Muscle of leg (tissue), 11 donors: ENCODE data around the gene OR1K1. TPM values are rescaled to one million over a fixed set of nuclear protein-coding genes. Genes with fewer than 3 reads are reported as not detected.
"Not testable (repeated sequence)": the region's sequence is repeated elsewhere in the genome, so short reads cannot be mapped to it uniquely, and the experiment has no call there.

ENCODE experiments used
- DNase-seq: peaks from one replicate; pipeline ENCODE4 v3.0.0; 2013
- H3K27ac ChIP-seq: one replicate; pipeline ENCODE4 v1.5.1; 2013; ENCODE audit warnings: mild to moderate bottlenecking, low read length, control low read depth
- H3K27me3 ChIP-seq: one replicate; pipeline ENCODE4 v1.6.1; 2013; ENCODE audit warnings: low read length; ENCODE audit not compliant: control insufficient read depth, insufficient read depth
- H3K36me3 ChIP-seq: one replicate; pipeline ENCODE4 v1.6.1; 2013; ENCODE audit warnings: low read length; ENCODE audit not compliant: control insufficient read depth, insufficient read depth
- H3K4me1 ChIP-seq: one replicate; pipeline ENCODE4 v1.6.1; 2013; ENCODE audit warnings: low read length; ENCODE audit not compliant: control insufficient read depth, insufficient read depth
- H3K4me3 ChIP-seq: one replicate; pipeline ENCODE4 v1.5.1; 2013; ENCODE audit warnings: low read length, control low read depth
- H3K9me3 ChIP-seq: replicated peaks from 2 replicates; pipeline ENCODE4 v1.6.1; 2013; ENCODE audit warnings: low read depth, low read length; ENCODE audit not compliant: control insufficient read depth
- WGBS: methylation state at CpG from one replicate; pipeline ENCODE4 v1.1.5; 2013; ENCODE audit warnings: missing lambda C conversion rate; ENCODE audit not compliant: insufficient coverage; 5-methylcytosine and 5-hydroxymethylcytosine counted together
- polyA plus RNA-seq, 8 donors: library from polyadenylated mRNA; unstranded; fragments of 120-200 nt; gene quantifications; one replicate each; pipeline versions ENCODE4 v1.2.1 to v1.2.3, GENCODE V29; 2013; ENCODE audit warnings: inconsistent platforms in 1 of 8, low replicate concordance in 1 of 8; ENCODE audit not compliant: insufficient read length in 8 of 8, insufficient read depth in 1 of 8
- total RNA-seq: library from RNA; stranded (reverse); fragments of 120-200 nt; gene quantifications from one replicate; pipeline ENCODE4 v1.2.4, GENCODE V29; 2013

Gene OR1K1
- total and polyA plus RNA-seq, 9 donors: not detected

DNA sequence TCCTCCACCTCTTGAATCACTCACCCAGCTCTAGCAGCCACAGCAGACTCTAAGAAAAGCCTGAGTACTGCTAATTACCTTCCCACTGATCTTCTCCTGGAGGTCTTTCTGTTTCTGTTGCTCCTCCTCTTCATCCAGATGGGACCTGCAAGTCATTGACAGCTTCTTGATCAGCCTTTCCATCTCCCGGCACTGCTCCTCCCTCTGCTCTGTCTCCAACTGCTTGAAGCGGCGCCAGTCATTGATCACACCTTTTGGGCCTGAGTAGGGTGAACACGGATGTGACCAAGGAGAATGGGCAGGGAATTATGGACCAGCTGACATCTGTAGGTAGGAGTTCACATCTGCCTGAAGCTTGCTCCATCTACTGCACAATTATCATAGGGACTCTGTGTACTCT lies 23.0 kb downstream of the OR1K1 start:
- DNase-seq: no peak
- Histone ChIP-seq H3K4me3 (no peak overlapping the region), H3K4me1 (peaks cover 14% of the 10 kb centered on the region), H3K27me3 (no peaks in the 10 kb centered on the region), H3K27ac (no peak overlapping the region), H3K36me3 (peaks cover 39% of the 10 kb centered on the region), H3K9me3 (no peaks in the 10 kb centered on the region)
- WGBS: no CpG with 5 or more reads among the region's 4 CpGs

DNA sequence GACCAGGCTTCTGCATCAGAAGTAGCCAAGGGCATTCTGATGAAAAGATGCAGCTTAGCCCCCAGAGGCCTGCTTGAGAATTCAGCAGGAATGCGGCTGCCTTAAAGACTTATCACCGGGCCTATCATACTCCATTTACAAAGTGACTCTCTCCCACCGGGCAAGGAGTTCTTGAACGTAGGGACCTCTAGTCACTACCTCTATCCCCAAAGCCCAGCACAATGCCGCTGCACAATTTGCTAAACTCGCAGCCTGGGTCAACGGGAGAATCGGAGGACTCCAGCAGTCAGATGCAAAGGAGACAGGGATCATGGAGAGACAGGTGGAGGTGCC lies 27.8 kb downstream of the OR1K1 start:
- Histone ChIP-seq H3K27me3 (no peaks in the 10 kb centered on the region), H3K36me3 (peaks cover 18% of the 10 kb centered on the region), H3K4me3 (peak overlapping the region; percentile 100), H3K27ac (peak overlapping the region; percentile 99), H3K9me3 (no peaks in the 10 kb centered on the region), H3K4me1 (peaks cover 14% of the 10 kb centered on the region)
- no peak for DNase-seq
- WGBS: 0% methylated on average over 2 of the region's 8 CpGs

DNA sequence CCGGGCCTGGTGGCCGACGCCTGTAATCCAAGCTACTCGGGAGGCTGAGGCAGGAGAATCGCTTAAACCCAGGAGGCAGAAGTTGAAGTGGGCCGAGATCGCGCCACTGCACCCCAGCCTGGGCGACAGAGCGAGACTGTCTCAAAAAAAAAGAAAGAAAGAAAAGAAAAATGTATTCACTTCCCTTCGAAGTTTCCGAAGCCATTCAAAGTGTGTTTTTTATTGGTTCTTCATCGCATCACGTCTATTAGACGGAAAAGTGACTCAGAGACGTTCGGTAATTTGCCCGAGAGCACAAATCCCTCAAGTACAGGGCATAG lies 29.0 kb downstream of the OR1K1 start:
- not testable (repeated sequence) for DNase-seq, H3K27me3 ChIP-seq, H3K9me3 ChIP-seq
- Histone ChIP-seq H3K27ac (peak overlapping the region; percentile 99), H3K4me3 (peak overlapping the region; percentile 100), H3K4me1 (peaks cover 14% of the 10 kb centered on the region), H3K36me3 (peaks cover 12% of the 10 kb centered on the region)
- 56% methylated on average over 12 of the region's 18 CpGs for WGBS

DNA sequence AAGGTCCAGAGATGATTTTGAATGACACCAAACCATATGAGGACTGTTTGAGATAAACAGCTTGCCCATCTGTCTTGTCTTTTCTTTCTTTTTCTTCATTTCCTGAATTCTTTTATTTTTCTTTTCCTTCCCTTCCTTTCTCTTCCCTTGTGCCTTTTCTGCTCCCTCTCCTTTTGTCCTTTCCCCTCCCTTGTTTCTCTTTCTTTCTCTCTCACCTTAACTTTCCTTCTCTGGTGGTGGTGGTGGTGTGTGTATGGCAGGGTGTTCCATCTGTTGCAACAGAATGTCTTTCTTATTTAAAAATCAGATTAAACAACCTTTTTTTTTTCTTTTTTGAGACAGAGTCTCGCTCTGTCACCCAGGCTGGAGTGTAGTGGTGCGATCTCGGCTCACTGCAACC lies 32.3 kb downstream of the OR1K1 start:
- no peak overlapping the region for H3K27ac ChIP-seq
- peaks cover 6% of the 10 kb centered on the region for H3K4me1 ChIP-seq
- DNase-seq: no peak
- H3K36me3 ChIP-seq: no peaks in the 10 kb centered on the region
- H3K4me3 ChIP-seq: no peak overlapping the region
- WGBS: no CpG with 5 or more reads among the region's 3 CpGs
- no peaks in the 10 kb centered on the region for H3K9me3 ChIP-seq
- no peaks in the 10 kb centered on the region for H3K27me3 ChIP-seq

DNA sequence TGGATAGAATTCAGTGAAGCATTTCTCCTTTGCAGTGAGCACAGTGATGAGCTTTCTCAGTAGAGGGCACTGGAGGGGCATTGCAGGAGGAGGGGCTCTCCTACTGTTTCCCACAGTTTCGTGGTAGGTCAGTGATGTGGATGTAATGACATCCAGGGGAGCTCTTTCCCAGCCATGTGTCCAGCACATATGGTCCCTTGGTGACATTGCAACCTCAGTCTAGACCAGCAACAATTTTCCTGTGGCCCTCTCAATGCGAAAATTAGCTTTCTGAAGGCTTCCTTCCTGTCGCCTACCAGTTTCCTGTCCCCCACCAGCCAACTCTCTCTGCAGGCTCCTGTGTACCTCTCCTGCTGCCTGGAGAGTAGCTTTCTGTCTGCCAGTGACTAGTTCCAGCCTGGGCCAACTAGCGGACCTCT lies 35.4 kb downstream of the OR1K1 start:
- 46% methylated on average over 2 of the region's 4 CpGs for WGBS

DNA sequence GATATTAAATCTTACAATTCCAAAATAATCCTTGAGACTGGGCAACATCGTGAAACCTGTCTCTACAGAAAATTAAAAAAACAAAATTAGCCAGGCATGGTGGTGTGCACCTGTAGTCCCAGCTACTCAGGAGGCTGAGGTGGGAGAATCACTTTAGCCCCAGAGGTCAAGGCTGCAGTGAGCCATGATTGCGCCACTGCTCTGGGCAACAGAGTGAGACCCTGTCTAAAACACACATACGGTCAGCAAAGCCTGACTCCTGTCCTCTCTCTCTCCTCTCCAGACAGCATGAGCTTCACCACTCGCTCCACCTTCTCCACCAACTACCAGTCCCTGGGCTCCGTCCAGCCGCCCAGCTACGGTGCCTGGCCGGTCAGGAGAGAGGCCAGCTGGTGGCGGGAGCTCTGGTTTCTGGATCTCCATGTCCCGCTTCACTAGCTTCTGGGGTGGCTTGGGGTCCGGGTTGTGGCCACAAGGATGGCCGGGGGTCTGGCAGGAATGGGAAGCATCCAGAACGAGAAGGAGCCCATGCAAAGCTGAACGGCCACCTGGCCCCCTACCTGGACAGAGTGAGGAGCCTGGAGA lies 37.4 kb downstream of the OR1K1 start:
- Histone ChIP-seq H3K4me3 (no peak overlapping the region), H3K9me3 (peaks cover 2% of the 10 kb centered on the region), H3K27ac (no peak overlapping the region), H3K4me1 (no peaks in the 10 kb centered on the region), H3K36me3 (no peaks in the 10 kb centered on the region), H3K27me3 (no peaks in the 10 kb centered on the region)
- DNase-seq: no peak
- WGBS: 94% methylated on average over 9 of the region's 14 CpGs

More for the DNA sequence above, 35.4 kb downstream of the OR1K1 start:
- Histone ChIP-seq H3K4me1 (no peaks in the 10 kb centered on the region), H3K36me3 (no peaks in the 10 kb centered on the region), H3K9me3 (peaks cover 2% of the 10 kb centered on the region), H3K27ac (no peak overlapping the region), H3K4me3 (no peak overlapping the region), H3K27me3 (no peaks in the 10 kb centered on the region)
- no peak for DNase-seq

DNA sequence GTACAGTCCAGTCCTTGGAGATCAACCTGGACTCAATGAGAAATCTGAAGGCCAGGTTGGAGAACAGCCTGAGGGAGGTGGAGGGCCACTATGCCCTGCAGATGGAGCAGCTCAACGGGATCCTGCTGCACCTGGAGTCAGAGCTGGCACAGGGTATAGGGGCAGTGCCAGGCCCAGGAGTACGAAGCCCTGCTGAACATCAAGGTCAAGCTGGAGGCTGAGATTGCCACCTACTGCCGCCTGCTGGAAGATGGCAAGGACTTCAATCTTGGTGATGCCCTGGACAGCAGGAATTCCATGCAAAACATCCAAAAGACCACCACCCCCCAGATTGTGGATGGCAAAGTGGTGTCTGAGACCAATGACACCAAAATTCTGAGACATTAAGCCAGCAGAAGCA lies 38.5 kb downstream of the OR1K1 start:
- H3K27ac ChIP-seq: not testable (repeated sequence)
- 86% methylated on average over 1 of the region's 3 CpGs for WGBS

DNA sequence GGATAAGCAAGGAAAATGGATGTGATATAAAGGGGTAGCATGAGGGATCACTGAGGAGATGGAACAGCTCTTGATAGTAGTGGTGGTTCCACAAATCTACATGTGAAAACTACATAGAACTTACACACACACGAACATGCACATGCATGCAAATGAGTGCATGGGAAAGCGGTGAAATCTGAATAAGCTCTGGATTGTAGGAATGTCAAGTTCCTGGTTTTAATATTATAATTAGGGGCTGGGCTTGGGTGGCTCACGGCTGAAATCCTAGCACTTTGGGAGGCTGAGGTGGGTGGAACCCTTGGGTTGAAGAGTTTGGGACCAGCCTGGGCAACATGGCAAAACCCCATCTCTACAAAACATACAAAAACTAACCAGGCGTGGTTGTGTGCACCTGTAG lies 41.6 kb downstream of the OR1K1 start:
- DNase-seq: no peak
- Histone ChIP-seq H3K27me3 (no peaks in the 10 kb centered on the region), H3K36me3 (no peaks in the 10 kb centered on the region), H3K9me3 (peaks cover 2% of the 10 kb centered on the region), H3K4me1 (no peaks in the 10 kb centered on the region), H3K27ac (no peak overlapping the region), H3K4me3 (no peak overlapping the region)
- 25% methylated on average over 2 of the region's 4 CpGs for WGBS

More for the DNA sequence above, 38.5 kb downstream of the OR1K1 start:
- not testable (repeated sequence) for H3K4me1 ChIP-seq, H3K9me3 ChIP-seq, DNase-seq, H3K27me3 ChIP-seq, H3K36me3 ChIP-seq, H3K4me3 ChIP-seq

DNA sequence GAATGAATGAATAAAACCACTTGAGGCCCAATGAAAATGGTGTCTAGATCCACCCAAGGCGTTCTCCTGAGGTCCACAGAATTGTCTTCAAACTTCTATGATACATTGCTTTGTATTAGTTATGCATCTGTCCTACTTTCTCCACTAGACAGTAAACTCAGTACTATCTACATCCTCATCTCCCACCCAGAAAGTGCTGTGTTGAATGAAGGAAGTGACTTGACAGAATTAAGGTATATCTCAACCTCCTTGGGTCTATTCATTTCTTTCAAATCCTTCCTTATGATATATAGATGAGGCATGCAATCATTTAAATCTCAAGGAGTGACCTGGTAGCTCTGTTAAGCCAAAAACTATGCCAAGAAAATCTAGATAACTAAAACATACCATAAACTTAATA lies 44.2 kb downstream of the OR1K1 start:
- no CpG with 5 or more reads among the region's 1 CpG for WGBS
- no peak for DNase-seq
- H3K4me1 ChIP-seq: no peaks in the 10 kb centered on the region
- H3K4me3 ChIP-seq: no peak overlapping the region
- H3K9me3 ChIP-seq: peaks cover 2% of the 10 kb centered on the region
- H3K27me3 ChIP-seq: no peaks in the 10 kb centered on the region
- peaks cover 2% of the 10 kb centered on the region for H3K36me3 ChIP-seq
- no peak overlapping the region for H3K27ac ChIP-seq

DNA sequence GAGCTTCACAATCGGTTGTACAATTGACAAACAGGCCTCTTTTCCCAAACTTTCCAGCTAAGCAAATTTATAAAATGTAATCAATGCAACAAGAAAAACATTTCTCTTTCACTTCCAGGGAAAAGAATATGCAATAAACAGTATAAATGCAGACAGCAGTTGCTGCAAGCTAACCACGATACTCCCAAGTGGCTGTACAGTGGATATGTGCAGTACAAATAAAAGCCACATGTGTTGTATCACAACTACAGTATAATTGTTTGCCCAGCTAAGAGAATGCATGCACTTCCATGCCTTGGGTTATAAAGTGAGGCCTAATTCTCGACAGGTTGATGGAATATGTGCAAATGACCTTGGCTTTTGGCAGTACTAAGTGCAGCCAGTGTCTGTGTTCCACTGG lies 45.2 kb downstream of the OR1K1 start:
- Histone ChIP-seq H3K4me1 (no peaks in the 10 kb centered on the region), H3K9me3 (no peaks in the 10 kb centered on the region), H3K27ac (no peak overlapping the region), H3K4me3 (no peak overlapping the region), H3K27me3 (no peaks in the 10 kb centered on the region), H3K36me3 (peaks cover 2% of the 10 kb centered on the region)
- WGBS: no CpG with 5 or more reads among the region's 3 CpGs
- peak; percentile 15 for DNase-seq

DNA sequence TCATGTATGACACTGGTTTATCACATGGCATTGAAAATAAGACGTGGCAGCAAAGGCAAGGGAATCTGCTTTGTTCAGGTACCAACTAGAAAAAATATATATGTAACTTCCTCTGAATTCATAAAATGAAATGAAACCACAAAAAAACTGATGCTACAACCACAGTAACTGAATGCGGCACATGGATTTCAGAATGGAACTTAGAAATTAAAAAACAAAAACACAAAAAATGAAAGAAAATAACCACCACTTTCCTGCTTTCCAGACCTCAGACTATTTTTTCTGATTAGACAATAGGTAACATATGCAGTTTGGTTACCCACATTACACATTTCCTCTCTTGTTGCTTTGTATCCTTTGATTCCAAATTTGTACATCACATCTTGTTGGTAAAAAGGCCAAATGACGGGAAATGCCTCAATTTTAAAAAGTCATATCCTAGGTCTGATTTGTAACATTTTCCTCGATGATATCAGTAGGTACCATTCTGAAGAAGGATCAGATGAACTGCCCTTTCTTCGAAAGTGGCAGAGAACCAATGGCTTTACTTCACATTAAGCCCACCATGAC lies 46.5 kb downstream of the OR1K1 start:
- no peaks in the 10 kb centered on the region for H3K9me3 ChIP-seq
- no peaks in the 10 kb centered on the region for H3K4me1 ChIP-seq
- H3K27me3 ChIP-seq: no peaks in the 10 kb centered on the region
- H3K36me3 ChIP-seq: peaks cover 10% of the 10 kb centered on the region
- WGBS: no CpG with 5 or more reads among the region's 5 CpGs
- no peak overlapping the region for H3K4me3 ChIP-seq
- no peak for DNase-seq
- no peak overlapping the region for H3K27ac ChIP-seq
